Panc1 (cell line): ENCODE results near the gene DDA1. TPM values are rescaled to one million over a fixed set of nuclear protein-coding genes. Genes with fewer than 3 reads are reported as not detected.

Experiments
- ATAC-seq: fragments of 200-7000 bp; cut with Tn5 transposase; 2 replicates; pipeline ENCODE4 v1.9.1; 2020; ENCODE audit warnings: mild to moderate bottlenecking, moderate library complexity
- BruUV-seq: library from RNA; stranded (reverse); fragments of 400-500 nt; replicated peaks from 2 replicates; lab custom pipeline; 2021; lab: Mats Ljungman, UMichigan
- CTCF ChIA-PET: fragments of 300-600 bp; sonication (Branson Sonifier 250); formaldehyde crosslinking; loops from one replicate; lab custom pipeline; 2022; ENCODE audit warnings: antibody characterized with exemption; lab: Charles Lee
- POLR2A ChIA-PET: fragments of 300-600 bp; sonication (Branson Sonifier 250); formaldehyde crosslinking; loops from one replicate; lab custom pipeline; 2022; ENCODE audit warnings: antibody characterized with exemption; lab: Charles Lee
- DNase-seq: peaks from one replicate; pipeline ENCODE4 v3.0.0-alpha.2; 2010; ENCODE audit warnings: low read depth, low spot score
- H3K27ac ChIP-seq: 2 replicates; pipeline ENCODE4 v1.5.1; 2011; ENCODE audit warnings: mild to moderate bottlenecking, low read length, inconsistent platforms
- H3K27me3 ChIP-seq: fragments of 200-500 bp; sonication (Bioruptor generic); 2 replicates; pipeline ENCODE4 v1.6.0; 2014; ENCODE audit warnings: low read length, inconsistent platforms; ENCODE audit not compliant: control insufficient read depth, insufficient read depth
- H3K36me3 ChIP-seq: fragments of 200-500 bp; sonication (Bioruptor generic); 2 replicates; pipeline ENCODE4 v1.5.1; 2014; ENCODE audit warnings: inconsistent platforms, mild to moderate bottlenecking, low read length, moderate library complexity; ENCODE audit not compliant: control insufficient read depth, insufficient read depth
- H3K4me1 ChIP-seq: 2 replicates; pipeline ENCODE4 v1.5.1; 2011; ENCODE audit warnings: inconsistent platforms, mild to moderate bottlenecking, low read length, moderate library complexity; ENCODE audit not compliant: control insufficient read depth, insufficient read depth
- H3K4me3 ChIP-seq, 2 experiments: 2 replicates each; pipeline ENCODE4 v1.5.1; 2011 to 2012; ENCODE audit warnings: low read depth in 2 of 2, low read length in 2 of 2, mild to moderate bottlenecking in 2 of 2, inconsistent platforms in 1 of 2, moderate library complexity in 1 of 2
- H3K9me3 ChIP-seq: fragments of 200-500 bp; sonication (Bioruptor generic); 2 replicates; pipeline ENCODE4 v1.5.1; 2014; ENCODE audit warnings: low read depth, mild to moderate bottlenecking, inconsistent platforms, low read length, moderate library complexity; ENCODE audit not compliant: control insufficient read depth, insufficient read depth
- POLR2AphosphoS5 ChIP-seq: IDR thresholded peaks from 2 replicates; pipeline ENCODE4 v1.6.1; 2012; ENCODE audit warnings: mild to moderate bottlenecking, low read depth, low read length, moderate library complexity
- SIN3A ChIP-seq: IDR thresholded peaks from 2 replicates; pipeline ENCODE4 v1.6.1; 2012; ENCODE audit warnings: low read depth, mild to moderate bottlenecking, low read length, moderate library complexity, borderline replicate concordance; ENCODE audit not compliant: insufficient read depth
- TCF7L2 ChIP-seq: IDR thresholded peaks from 2 replicates; pipeline ENCODE4 v1.6.1; 2011; ENCODE audit warnings: mild to moderate bottlenecking, low read depth, low read length, inconsistent platforms
- in situ Hi-C: cut with HindIII; loops from 2 replicates; pipeline ENCODE4 v1.10.0; 2016; ENCODE audit warnings: low sequenced_read_pairs, low pct_unique_long_range_greater_than_20kb
- intact Hi-C: fragments of 100-400 bp; cut with micrococcal nuclease; formaldehyde crosslinking; loops from one replicate; pipeline ENCODE4 v1.10.0; 2022; ENCODE audit not compliant: unreplicated experiment
- total RNA-seq: library from RNA; stranded (reverse); gene quantifications from one replicate; pipeline ENCODE4 v1.2.1, GENCODE V29; 2021; ENCODE audit not compliant: unreplicated experiment
- TF ChIP-seq, protein P1 (sequence below), 2 experiments: IDR thresholded peaks; 2 replicates each; pipeline ENCODE4 v1.6.1; 2011 to 2012; ENCODE audit warnings: low read depth in 2 of 2, control low read depth in 1 of 2, low read length in 1 of 2, mild to moderate bottlenecking in 1 of 2, moderate library complexity in 1 of 2; ENCODE audit not compliant: insufficient read depth in 1 of 2
- TF ChIP-seq, protein P2 (sequence below): fragments of 450-650 bp; IDR thresholded peaks from 2 replicates; pipeline ENCODE4 v1.5.1; 2017; ENCODE audit warnings: mild to moderate bottlenecking

Gene DDA1
- total RNA-seq, 1 experiment from 2014 or later, result 56.0 TPM

DNA sequence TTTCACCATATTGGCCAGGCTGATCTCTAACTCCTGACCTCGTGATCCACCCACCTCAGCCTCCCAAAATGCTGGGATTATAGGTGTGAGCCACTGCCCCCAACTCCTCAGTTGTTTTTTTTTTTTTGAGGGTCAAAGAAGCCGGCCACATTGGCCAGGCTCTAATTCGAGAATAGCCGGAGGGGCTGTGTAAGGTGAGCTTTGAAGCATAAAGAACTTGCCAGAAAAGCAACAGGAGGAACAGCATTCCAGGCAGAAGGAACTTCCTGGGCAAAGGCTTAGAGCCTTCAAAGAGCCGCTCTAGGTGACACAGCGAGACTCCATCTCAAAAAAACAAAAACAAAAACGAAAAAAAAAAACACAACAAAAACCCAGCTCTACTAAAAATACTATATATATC lies 43.3 kb upstream of the DDA1 start:
- TF ChIP-seq POLR2AphosphoS5 (no peak), TCF7L2 (no peak), SIN3A (no peak)
- TF ChIP-seq, protein P1, sequence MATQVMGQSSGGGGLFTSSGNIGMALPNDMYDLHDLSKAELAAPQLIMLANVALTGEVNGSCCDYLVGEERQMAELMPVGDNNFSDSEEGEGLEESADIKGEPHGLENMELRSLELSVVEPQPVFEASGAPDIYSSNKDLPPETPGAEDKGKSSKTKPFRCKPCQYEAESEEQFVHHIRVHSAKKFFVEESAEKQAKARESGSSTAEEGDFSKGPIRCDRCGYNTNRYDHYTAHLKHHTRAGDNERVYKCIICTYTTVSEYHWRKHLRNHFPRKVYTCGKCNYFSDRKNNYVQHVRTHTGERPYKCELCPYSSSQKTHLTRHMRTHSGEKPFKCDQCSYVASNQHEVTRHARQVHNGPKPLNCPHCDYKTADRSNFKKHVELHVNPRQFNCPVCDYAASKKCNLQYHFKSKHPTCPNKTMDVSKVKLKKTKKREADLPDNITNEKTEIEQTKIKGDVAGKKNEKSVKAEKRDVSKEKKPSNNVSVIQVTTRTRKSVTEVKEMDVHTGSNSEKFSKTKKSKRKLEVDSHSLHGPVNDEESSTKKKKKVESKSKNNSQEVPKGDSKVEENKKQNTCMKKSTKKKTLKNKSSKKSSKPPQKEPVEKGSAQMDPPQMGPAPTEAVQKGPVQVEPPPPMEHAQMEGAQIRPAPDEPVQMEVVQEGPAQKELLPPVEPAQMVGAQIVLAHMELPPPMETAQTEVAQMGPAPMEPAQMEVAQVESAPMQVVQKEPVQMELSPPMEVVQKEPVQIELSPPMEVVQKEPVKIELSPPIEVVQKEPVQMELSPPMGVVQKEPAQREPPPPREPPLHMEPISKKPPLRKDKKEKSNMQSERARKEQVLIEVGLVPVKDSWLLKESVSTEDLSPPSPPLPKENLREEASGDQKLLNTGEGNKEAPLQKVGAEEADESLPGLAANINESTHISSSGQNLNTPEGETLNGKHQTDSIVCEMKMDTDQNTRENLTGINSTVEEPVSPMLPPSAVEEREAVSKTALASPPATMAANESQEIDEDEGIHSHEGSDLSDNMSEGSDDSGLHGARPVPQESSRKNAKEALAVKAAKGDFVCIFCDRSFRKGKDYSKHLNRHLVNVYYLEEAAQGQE (IDR thresholded peaks at IDR 0.05; ENCODE audit: insufficient read depth in 1 of 2, low read depth in 2 of 2, low read length in 1 of 2), result no peak
- TF ChIP-seq, protein P2, sequence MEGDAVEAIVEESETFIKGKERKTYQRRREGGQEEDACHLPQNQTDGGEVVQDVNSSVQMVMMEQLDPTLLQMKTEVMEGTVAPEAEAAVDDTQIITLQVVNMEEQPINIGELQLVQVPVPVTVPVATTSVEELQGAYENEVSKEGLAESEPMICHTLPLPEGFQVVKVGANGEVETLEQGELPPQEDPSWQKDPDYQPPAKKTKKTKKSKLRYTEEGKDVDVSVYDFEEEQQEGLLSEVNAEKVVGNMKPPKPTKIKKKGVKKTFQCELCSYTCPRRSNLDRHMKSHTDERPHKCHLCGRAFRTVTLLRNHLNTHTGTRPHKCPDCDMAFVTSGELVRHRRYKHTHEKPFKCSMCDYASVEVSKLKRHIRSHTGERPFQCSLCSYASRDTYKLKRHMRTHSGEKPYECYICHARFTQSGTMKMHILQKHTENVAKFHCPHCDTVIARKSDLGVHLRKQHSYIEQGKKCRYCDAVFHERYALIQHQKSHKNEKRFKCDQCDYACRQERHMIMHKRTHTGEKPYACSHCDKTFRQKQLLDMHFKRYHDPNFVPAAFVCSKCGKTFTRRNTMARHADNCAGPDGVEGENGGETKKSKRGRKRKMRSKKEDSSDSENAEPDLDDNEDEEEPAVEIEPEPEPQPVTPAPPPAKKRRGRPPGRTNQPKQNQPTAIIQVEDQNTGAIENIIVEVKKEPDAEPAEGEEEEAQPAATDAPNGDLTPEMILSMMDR, result no peak
- no peak for DNase-seq
- BruUV-seq, result no TSS peak
- ChIA-PET POLR2A (no interaction called here), CTCF (interaction anchor here (0.5 kb wide), 1 partner anchor 15 kb away, joined by 10 read pairs; no protein-coding TSS in a partner anchor)
- Histone ChIP-seq H3K9me3 (no peaks in the 10 kb centered on the region), H3K27me3 (no peaks in the 10 kb centered on the region), H3K4me3 (no peak overlapping the region), H3K36me3 (peaks cover 4% of the 10 kb centered on the region; the same call in 1 of the 2 replicates), H3K27ac (no peak overlapping the region), H3K4me1 (no peaks in the 10 kb centered on the region)
- intact Hi-C loops (no loop called here), in situ Hi-C loops (no loop called here)
- ATAC-seq, result no peak

DNA sequence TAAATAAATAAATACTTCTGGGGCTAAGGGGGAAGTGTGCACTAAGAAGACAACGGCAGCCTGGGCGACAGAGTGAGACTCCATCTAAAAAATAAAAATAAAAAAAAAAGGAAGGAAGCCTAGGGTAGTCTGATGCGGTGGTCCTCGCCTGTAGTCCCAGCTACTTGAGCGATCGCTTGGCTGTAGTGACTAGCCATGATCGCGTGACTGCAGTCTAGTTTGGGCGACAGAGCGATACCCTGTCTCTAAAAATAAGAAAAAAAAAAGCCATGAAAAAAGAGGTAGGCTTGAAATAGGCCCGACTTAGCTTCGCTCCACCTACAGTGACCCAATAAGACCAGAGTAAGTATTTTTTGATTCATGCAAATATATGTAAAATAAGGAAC lies 42.8 kb upstream of the DDA1 start:
- TF ChIP-seq, protein P2, result no peak
- no peak for TF ChIP-seq POLR2AphosphoS5
- TF ChIP-seq, protein P1 (IDR thresholded peaks at IDR 0.05; ENCODE audit: insufficient read depth in 1 of 2, low read depth in 2 of 2, low read length in 1 of 2), result no peak
- no peak for TF ChIP-seq SIN3A
- TF ChIP-seq TCF7L2, result no peak
- intact Hi-C loops, result no loop called here
- Histone ChIP-seq H3K27ac (peak overlapping the region; percentile 34; the same call in 1 of the 2 replicates), H3K36me3 (peaks cover 4% of the 10 kb centered on the region; the same call in 1 of the 2 replicates), H3K4me1 (no peaks in the 10 kb centered on the region), H3K27me3 (no peaks in the 10 kb centered on the region), H3K4me3 (0 out of 4 replicates have a peak overlapping the region, but pooled peaks of 1 of the 2 experiments have one; percentile 7), H3K9me3 (no peaks in the 10 kb centered on the region)
- DNase-seq, result no peak
- ChIA-PET POLR2A (no interaction called here), CTCF (interaction anchor here (0.5 to 0.8 kb wide), 2 partner anchors 14 to 16 kb away, joined by 4 to 10 read pairs; no protein-coding TSS in a partner anchor)
- no peak for ATAC-seq
- no TSS peak for BruUV-seq
- in situ Hi-C loops, result no loop called here
